Measurements from ENCODE around the gene FNDC3B. TPM values are rescaled to one million over a fixed set of nuclear protein-coding genes. Genes with fewer than 3 reads are reported as not detected.

FNDC3B gene
- total and polyA plus RNA-seq, 2 donors (not counting 3 experiments of a cell fraction or from before 2014, with no cell fraction given): 91.6 to 295 TPM

DNA sequence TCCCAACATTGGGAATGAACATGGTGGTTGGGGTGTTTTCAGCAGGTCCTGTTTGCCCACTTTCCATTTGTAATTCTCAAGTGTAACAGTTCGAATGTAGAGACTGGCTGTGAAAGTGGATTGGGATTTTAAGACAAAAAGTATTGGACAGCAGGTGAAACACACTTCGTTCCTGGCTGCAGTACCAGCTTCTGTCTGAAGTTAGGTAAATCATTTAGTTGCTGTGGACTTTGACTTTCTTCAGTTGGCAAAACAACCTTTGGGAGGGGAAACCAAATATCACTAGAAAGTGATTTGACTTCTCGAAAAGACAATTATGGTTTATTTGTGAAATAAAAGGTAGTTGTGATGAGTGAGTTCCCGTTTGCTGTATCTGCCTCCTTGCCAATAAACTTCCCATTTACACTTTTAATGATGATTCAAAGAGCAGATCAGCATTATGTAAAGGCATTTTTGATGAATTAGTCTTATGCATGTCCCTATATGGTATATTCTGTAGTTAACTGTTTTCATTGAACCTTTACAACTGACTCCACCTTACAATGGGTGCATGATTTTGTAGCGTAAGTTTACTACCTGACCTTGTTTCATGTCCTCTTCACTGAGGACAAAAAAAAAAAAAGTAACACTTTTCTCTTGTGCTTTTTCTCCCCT is 34.0 kb downstream of the FNDC3B start:
- TF ChIP-seq, protein P1, sequence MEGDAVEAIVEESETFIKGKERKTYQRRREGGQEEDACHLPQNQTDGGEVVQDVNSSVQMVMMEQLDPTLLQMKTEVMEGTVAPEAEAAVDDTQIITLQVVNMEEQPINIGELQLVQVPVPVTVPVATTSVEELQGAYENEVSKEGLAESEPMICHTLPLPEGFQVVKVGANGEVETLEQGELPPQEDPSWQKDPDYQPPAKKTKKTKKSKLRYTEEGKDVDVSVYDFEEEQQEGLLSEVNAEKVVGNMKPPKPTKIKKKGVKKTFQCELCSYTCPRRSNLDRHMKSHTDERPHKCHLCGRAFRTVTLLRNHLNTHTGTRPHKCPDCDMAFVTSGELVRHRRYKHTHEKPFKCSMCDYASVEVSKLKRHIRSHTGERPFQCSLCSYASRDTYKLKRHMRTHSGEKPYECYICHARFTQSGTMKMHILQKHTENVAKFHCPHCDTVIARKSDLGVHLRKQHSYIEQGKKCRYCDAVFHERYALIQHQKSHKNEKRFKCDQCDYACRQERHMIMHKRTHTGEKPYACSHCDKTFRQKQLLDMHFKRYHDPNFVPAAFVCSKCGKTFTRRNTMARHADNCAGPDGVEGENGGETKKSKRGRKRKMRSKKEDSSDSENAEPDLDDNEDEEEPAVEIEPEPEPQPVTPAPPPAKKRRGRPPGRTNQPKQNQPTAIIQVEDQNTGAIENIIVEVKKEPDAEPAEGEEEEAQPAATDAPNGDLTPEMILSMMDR (IDR thresholded peaks at IDR 0.05; ENCODE audit: extremely low read depth in 1 of 2, insufficient read depth in 1 of 2, low read depth in 1 of 2, low read length in 2 of 2): no peak
- no peak for TF ChIP-seq JUN (IDR thresholded peaks at IDR 0.05; ENCODE audit: borderline replicate concordance, insufficient read depth, insufficient read length, low read depth)
- no peaks in the 10 kb centered on the region for H3K9me3 ChIP-seq (replicated peaks; ENCODE audit: control insufficient read depth, insufficient read depth, low read length)
- dilution Hi-C loops (cut with MboI; ENCODE audit: extremely low pct_ligation_motif_present, low sequenced_read_pairs) (no loop called here), intact Hi-C loops (cut with micrococcal nuclease) (no loop called here)
- H3K27me3 ChIP-seq (ENCODE audit: control insufficient read depth in 2 of 2, insufficient read depth in 2 of 2, low read length in 2 of 2): no peaks in the 10 kb centered on the region
- H3K27ac ChIP-seq (ENCODE audit: insufficient read depth, low read depth, low read length): no peak overlapping the region
- H3K79me2 ChIP-seq (ENCODE audit: control insufficient read depth, insufficient read depth, low read length): peaks cover 98% of the 10 kb centered on the region
- BruUV-seq (replicated peaks): no TSS peak
- CTCF ChIA-PET: no interaction called here
- no peak overlapping the region for H2AFZ ChIP-seq (ENCODE audit: low read depth, low read length)
- peaks cover 30% of the 10 kb centered on the region for H4K20me1 ChIP-seq (replicated peaks; ENCODE audit: control insufficient read depth, extremely low read depth, insufficient read depth, low read length)
- H3K4me1 ChIP-seq (ENCODE audit: control insufficient read depth, extremely low read depth, insufficient read depth, low read length): peaks cover 18% of the 10 kb centered on the region
- no peak for FAIRE-seq
- peaks cover 2 to 7% of the 10 kb centered on the region in 2 experiments for H3K36me3 ChIP-seq (ENCODE audit: control insufficient read depth in 2 of 2, extremely low read depth in 1 of 2, insufficient read depth in 2 of 2, low read length in 2 of 2)
- POLR2A ChIA-PET: no interaction called here
- no peak overlapping the region for H3K9ac ChIP-seq (replicated peaks; ENCODE audit: extremely low read depth, insufficient read depth, low read length)
- H3K9me1 ChIP-seq (replicated peaks; ENCODE audit: control insufficient read depth, extremely low read depth, insufficient read depth, low read length): peaks cover 2% of the 10 kb centered on the region
- no peak overlapping the region for H3K4me3 ChIP-seq (replicated peaks in 1 of 3; ENCODE audit: insufficient read depth in 1 of 3, low read depth in 1 of 3, low read length in 3 of 3)
- DNase-seq (ENCODE audit: low read depth, low spot score): no peak
- no peak overlapping the region for H3K4me2 ChIP-seq (ENCODE audit: insufficient read depth, low read length)

DNA sequence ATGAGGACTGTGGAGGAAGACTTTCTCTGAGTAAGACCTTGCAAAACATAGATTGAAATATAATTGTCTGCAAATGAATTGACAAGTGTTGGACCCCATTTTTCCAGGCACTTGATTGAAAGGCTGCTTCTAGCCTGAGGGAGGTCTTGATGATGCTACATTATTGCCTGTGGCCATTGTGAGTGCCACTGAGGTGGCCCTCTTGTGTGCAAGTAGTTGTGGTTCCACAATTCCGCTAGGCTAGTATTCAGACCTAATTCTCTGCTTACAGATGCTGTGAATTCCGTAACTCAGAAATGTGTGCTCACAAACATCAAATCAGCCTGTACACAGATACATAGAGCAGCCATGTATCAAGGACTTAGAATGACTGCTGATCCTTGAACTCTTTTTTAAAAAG is 34.7 kb downstream of the FNDC3B start:
- no peak overlapping the region for H3K4me2 ChIP-seq (ENCODE audit: insufficient read depth, low read length)
- no TSS peak for BruUV-seq (replicated peaks)
- H3K9me3 ChIP-seq (replicated peaks; ENCODE audit: control insufficient read depth, insufficient read depth, low read length): no peaks in the 10 kb centered on the region
- no peak overlapping the region for H3K4me3 ChIP-seq (replicated peaks in 1 of 3; ENCODE audit: insufficient read depth in 1 of 3, low read depth in 1 of 3, low read length in 3 of 3)
- H3K27me3 ChIP-seq (ENCODE audit: control insufficient read depth in 2 of 2, insufficient read depth in 2 of 2, low read length in 2 of 2): no peaks in the 10 kb centered on the region
- POLR2A ChIA-PET: no interaction called here
- peaks cover 4 to 7% of the 10 kb centered on the region in 2 experiments for H3K36me3 ChIP-seq (ENCODE audit: control insufficient read depth in 2 of 2, extremely low read depth in 1 of 2, insufficient read depth in 2 of 2, low read length in 2 of 2)
- FAIRE-seq (no peak), DNase-seq (ENCODE audit: low read depth, low spot score) (no peak)
- H3K27ac ChIP-seq (ENCODE audit: insufficient read depth, low read depth, low read length): no peak overlapping the region
- no peak overlapping the region for H2AFZ ChIP-seq (ENCODE audit: low read depth, low read length)
- H3K9me1 ChIP-seq (replicated peaks; ENCODE audit: control insufficient read depth, extremely low read depth, insufficient read depth, low read length): peaks cover 2% of the 10 kb centered on the region
- dilution Hi-C loops (cut with MboI; ENCODE audit: extremely low pct_ligation_motif_present, low sequenced_read_pairs) (no loop called here), intact Hi-C loops (cut with micrococcal nuclease) (no loop called here)
- no peak for TF ChIP-seq MYC (IDR thresholded peaks at IDR 0.05; ENCODE audit: low read depth, low read length)
- peaks cover 30% of the 10 kb centered on the region for H4K20me1 ChIP-seq (replicated peaks; ENCODE audit: control insufficient read depth, extremely low read depth, insufficient read depth, low read length)
- H3K4me1 ChIP-seq (ENCODE audit: control insufficient read depth, extremely low read depth, insufficient read depth, low read length): peaks cover 18% of the 10 kb centered on the region
- peaks cover 98% of the 10 kb centered on the region for H3K79me2 ChIP-seq (ENCODE audit: control insufficient read depth, insufficient read depth, low read length)
- CTCF ChIA-PET: interaction anchor here (1.0 to 1.5 kb wide), 4 partner anchors 8 to 18 kb away, joined by 3 to 4 read pairs (median 3); no protein-coding TSS in a partner anchor
- H3K9ac ChIP-seq (replicated peaks; ENCODE audit: extremely low read depth, insufficient read depth, low read length): no peak overlapping the region
